Esophagus muscularis mucosa (tissue), 4 donors: Measurements from ENCODE around the gene PPP1R12B. TPM values are rescaled to one million over a fixed set of nuclear protein-coding genes. Genes with fewer than 3 reads are reported as not detected.

Source experiments
- DNase-seq: peaks from one replicate; pipeline ENCODE4 v3.0.0-alpha.2; 2017; ENCODE audit errors: extremely low spot score
- H3K27ac ChIP-seq, 4 donors: fragments of 200-600 bp; sonication (generic); replicated peaks in 1 of 4; 1 replicate in 3 of 4; 2 replicates in 1 of 4; pipeline ENCODE4 v1.5.1; 2016 to 2019; ENCODE audit warnings: mild to moderate bottlenecking in 1 of 4
- H3K27me3 ChIP-seq, 4 donors: fragments of 200-600 bp; sonication (generic); one replicate each; pipeline versions ENCODE4 v1.5.1 to v1.6.0; 2016 to 2019
- H3K36me3 ChIP-seq, 4 donors: fragments of 200-600 bp; sonication (generic); one replicate each; pipeline ENCODE4 v1.5.1; 2016 to 2019
- H3K4me1 ChIP-seq, 4 donors: fragments of 200-600 bp; sonication (generic); one replicate each; pipeline ENCODE4 v1.5.1; 2016 to 2019
- H3K4me3 ChIP-seq, 4 donors: fragments of 200-600 bp; sonication (generic); 1 replicate in 2 of 4; 2 replicates in 2 of 4; pipeline ENCODE4 v1.5.1; 2016 to 2019; ENCODE audit warnings: mild to moderate bottlenecking in 4 of 4, moderate library complexity in 1 of 4
- H3K9me3 ChIP-seq, 4 donors: fragments of 200-600 bp; sonication (generic); 1 replicate in 3 of 4; 2 replicates in 1 of 4; pipeline ENCODE4 v1.5.1; 2016 to 2019
- EP300 ChIP-seq: sonication (generic); formaldehyde crosslinking; IDR thresholded peaks from one replicate; pipeline ENCODE4 v1.6.1; 2017; ENCODE audit warnings: antibody characterized with exemption
- POLR2A ChIP-seq: fragments of 450-650 bp; IDR thresholded peaks from one replicate; pipeline ENCODE4 v1.6.1; 2017; ENCODE audit warnings: antibody characterized with exemption, moderate library complexity, mild to moderate bottlenecking, low read depth
- POLR2AphosphoS5 ChIP-seq, 2 donors: sonication (generic); formaldehyde crosslinking; IDR thresholded peaks; one replicate each; pipeline ENCODE4 v1.6.1; 2017; ENCODE audit warnings: antibody characterized with exemption in 2 of 2
- WGBS: methylation state at CpG from one replicate; pipeline ENCODE4 v1.1.5; 2018; 5-methylcytosine and 5-hydroxymethylcytosine counted together
- intact Hi-C: fragments of 100-400 bp; cut with DNase I; formaldehyde crosslinking; loops from one replicate; pipeline ENCODE4 v1.15.1; 2023
- total RNA-seq, 4 donors: library from RNA; depleted of rRNA; stranded (reverse); fragments of >200 nt; gene quantifications; one replicate each; pipeline versions ENCODE4 v1.1.0 to v1.2.1, GENCODE V29; 2016
- TF ChIP-seq, protein P1 (sequence below), 3 experiments: fragments of 200-600 bp in 2 of 3; fragments of 450-650 bp in 1 of 3; sonication (generic) in 2 of 3; IDR thresholded peaks; one replicate each; pipeline ENCODE4 v1.5.1; 2017 to 2019; ENCODE audit warnings: antibody characterized with exemption in 3 of 3, mild to moderate bottlenecking in 2 of 3, moderate library complexity in 1 of 3

PPP1R12B gene
- total RNA-seq = 1,000 to 10,000 TPM in 2 of 4 donors, 100 to 1,000 TPM in 2; 692 to 1,262 (median 949) TPM

- Histone ChIP-seq H3K27ac (peak within 1 kb of the TSS; percentile 89 to 93 (median 92)), H3K9me3 (no peaks in the 10 kb centered on the region), H3K4me3 (peak within 1 kb of the TSS; percentile 83 to 98 (median 93)), H3K36me3 (no peaks in the 10 kb centered on the region), H3K4me1 (peaks cover 18 to 40% (median 36%) of the 10 kb centered on the region in 4 donors), H3K27me3 (no peaks in the 10 kb centered on the region)
- WGBS = under 1% methylated on average over 23 of the region's 60 CpGs
- TF ChIP-seq POLR2AphosphoS5 (IDR thresholded peaks at IDR 0.05) (peak; percentile 83 to 92), EP300 (no peak), POLR2A (peak; percentile 18)
- TF ChIP-seq, protein P1, sequence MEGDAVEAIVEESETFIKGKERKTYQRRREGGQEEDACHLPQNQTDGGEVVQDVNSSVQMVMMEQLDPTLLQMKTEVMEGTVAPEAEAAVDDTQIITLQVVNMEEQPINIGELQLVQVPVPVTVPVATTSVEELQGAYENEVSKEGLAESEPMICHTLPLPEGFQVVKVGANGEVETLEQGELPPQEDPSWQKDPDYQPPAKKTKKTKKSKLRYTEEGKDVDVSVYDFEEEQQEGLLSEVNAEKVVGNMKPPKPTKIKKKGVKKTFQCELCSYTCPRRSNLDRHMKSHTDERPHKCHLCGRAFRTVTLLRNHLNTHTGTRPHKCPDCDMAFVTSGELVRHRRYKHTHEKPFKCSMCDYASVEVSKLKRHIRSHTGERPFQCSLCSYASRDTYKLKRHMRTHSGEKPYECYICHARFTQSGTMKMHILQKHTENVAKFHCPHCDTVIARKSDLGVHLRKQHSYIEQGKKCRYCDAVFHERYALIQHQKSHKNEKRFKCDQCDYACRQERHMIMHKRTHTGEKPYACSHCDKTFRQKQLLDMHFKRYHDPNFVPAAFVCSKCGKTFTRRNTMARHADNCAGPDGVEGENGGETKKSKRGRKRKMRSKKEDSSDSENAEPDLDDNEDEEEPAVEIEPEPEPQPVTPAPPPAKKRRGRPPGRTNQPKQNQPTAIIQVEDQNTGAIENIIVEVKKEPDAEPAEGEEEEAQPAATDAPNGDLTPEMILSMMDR (IDR thresholded peaks at IDR 0.05) = no peak
- DNase-seq = peak; percentile 99
- intact Hi-C loops = loop anchor here (10.0 kb wide), 3 partner anchors 66 to 276 kb away; no protein-coding TSS in a partner anchor
Observed at GRCh38 chr1:202348509-202349205, at the start of gene PPP1R12B. Gene PPP1R12B, plus strand, starts transcription at chr1:202348699. Its CDS starts 153 bp downstream, at chr1:202348852.

DNA sequence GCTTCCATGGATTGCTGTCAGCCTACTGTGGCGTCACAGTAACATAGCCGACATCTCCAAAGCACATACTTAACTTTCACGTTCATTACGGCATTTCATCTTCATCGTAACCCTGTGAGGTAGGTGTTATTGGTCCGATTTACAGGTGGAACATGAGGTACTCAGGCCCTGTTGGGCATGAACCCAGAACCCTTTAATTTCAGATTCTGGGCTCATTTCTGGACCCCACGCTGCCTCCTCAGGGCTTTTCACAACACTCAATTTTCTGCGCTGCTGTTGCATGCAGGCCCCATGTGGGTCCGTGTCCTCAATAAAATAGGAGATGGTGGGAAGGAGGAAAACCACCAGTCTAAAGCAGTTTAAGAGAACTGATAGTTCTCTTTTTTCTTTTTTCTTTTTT is 46.3 kb upstream of the PPP1R12B start:
- no peaks in the 10 kb centered on the region for H3K27me3 ChIP-seq
- H3K9me3 ChIP-seq = no peaks in the 10 kb centered on the region
- TF ChIP-seq POLR2AphosphoS5 (IDR thresholded peaks at IDR 0.05) (no peak), EP300 (no peak), POLR2A (no peak)
- TF ChIP-seq, protein P1 (IDR thresholded peaks at IDR 0.05) = no peak
- WGBS = 96% methylated on average over 9 of the region's 9 CpGs
- DNase-seq = no peak
- intact Hi-C loops = no loop called here
- no peaks in the 10 kb centered on the region for H3K36me3 ChIP-seq
- peaks cover 0 to 4% (median 0%) of the 10 kb centered on the region in 4 donors for H3K4me1 ChIP-seq
- no peak overlapping the region for H3K27ac ChIP-seq
- no peak overlapping the region for H3K4me3 ChIP-seq

- WGBS = 82% methylated on average over 9 of the region's 9 CpGs
- Histone ChIP-seq H3K9me3 (no peaks in the 10 kb centered on the region), H3K36me3 (no peaks in the 10 kb centered on the region), H3K4me3 (no peak overlapping the region), H3K27ac (no peak overlapping the region), H3K27me3 (no peaks in the 10 kb centered on the region), H3K4me1 (peaks cover 0 to 4% (median 0%) of the 10 kb centered on the region in 4 donors)
- intact Hi-C loops = no loop called here
- DNase-seq = no peak
- TF ChIP-seq, protein P1 (IDR thresholded peaks at IDR 0.05) = no peak
- TF ChIP-seq POLR2A (no peak), EP300 (no peak), POLR2AphosphoS5 (IDR thresholded peaks at IDR 0.05) (no peak)
Observed at GRCh38 chr1:202304375-202304774, 44.1 kb upstream of the PPP1R12B start.

GRCh38 chr1:202305168-202305567 is 43.3 kb upstream of the PPP1R12B start:
- no peaks in the 10 kb centered on the region for H3K36me3 ChIP-seq
- TF ChIP-seq POLR2A (no peak), POLR2AphosphoS5 (IDR thresholded peaks at IDR 0.05) (no peak), EP300 (no peak)
- TF ChIP-seq, protein P1 (IDR thresholded peaks at IDR 0.05) = no peak
- no peak overlapping the region for H3K4me3 ChIP-seq
- intact Hi-C loops = no loop called here
- peaks cover 0 to 4% (median 0%) of the 10 kb centered on the region in 4 donors for H3K4me1 ChIP-seq
- H3K27ac ChIP-seq = no peak overlapping the region
- no peak for DNase-seq
- WGBS = 40% methylated on average over 1 of the region's 1 CpG
- H3K9me3 ChIP-seq = no peaks in the 10 kb centered on the region
- no peaks in the 10 kb centered on the region for H3K27me3 ChIP-seq
